GM10266 (cell line): ENCODE measurements around the gene TNRC6A.
"Not testable (repeated sequence)": the region's sequence is repeated elsewhere in the genome, so short reads cannot be mapped to it uniquely, and the experiment has no call there.

Source experiments
- DNase-seq: peaks from one replicate; pipeline ENCODE4 v3.0.0; 2012; ENCODE audit errors: extremely low spot score
- CTCF ChIP-seq: IDR thresholded peaks from 2 replicates; pipeline ENCODE4 v1.5.1; 2012; ENCODE audit warnings: mild to moderate bottlenecking, low read depth; ENCODE audit not compliant: control insufficient read depth, insufficient read depth; ENCODE audit errors: missing control alignments

TNRC6A gene

GRCh38 chr16:24700549-24701392, 28.7 kb upstream of the TNRC6A start:
- no peak for DNase-seq
- TF ChIP-seq CTCF: no peak

- DNase-seq: no peak
- TF ChIP-seq CTCF: no peak
These were observed 27.9 kb upstream of the TNRC6A start for GRCh38 chr16:24701521-24701951.

GRCh38 chr16:24707760-24708159, 21.7 kb upstream of the TNRC6A start:
- not testable (repeated sequence) for DNase-seq

GRCh38 chr16:24713379-24713778, 16.1 kb upstream of the TNRC6A start:
- DNase-seq: no peak
- no peak for TF ChIP-seq CTCF

- TF ChIP-seq CTCF: no peak
- DNase-seq: no peak
These were observed 12.0 kb upstream of the TNRC6A start for GRCh38 chr16:24717411-24717810.

GRCh38 chr16:24718967-24719521, 10.4 kb upstream of the TNRC6A start:
- TF ChIP-seq CTCF: no peak
- DNase-seq: no peak

GRCh38 chr16:24721830-24722238, 7.6 kb upstream of the TNRC6A start:
- no peak for TF ChIP-seq CTCF
- no peak for DNase-seq
